ENCODE measurements around the gene KRTAP19-3.

Gene KRTAP19-3

DNA sequence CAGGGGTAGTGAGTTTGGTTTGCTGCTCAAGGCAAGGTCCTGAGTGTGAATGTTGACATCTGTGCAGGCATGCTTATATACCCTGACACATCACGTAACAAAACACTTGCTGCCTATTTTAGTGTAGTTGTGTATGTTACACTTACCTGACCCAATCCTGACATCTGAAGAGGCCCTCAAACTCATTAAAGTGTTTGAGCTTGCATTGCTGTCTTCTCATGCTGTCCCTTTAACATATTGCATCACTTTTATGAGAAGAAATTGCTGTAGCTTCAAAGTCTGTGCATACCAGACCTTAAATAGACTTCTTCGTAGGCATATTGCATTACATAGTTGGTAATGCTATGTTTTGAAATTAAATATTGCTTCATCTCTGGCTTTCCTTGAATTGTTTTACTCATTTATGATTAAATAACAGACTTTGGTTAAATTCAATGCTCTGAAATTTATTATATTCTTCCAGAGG is at the start of gene KRTAP19-3:
KRTAP19-3 (minus strand) TSS at position 51 of the 466 bp plus-strand sequence. CDS start 56 bp downstream, outside the sequence.
- no peak for DNase-seq

DNA sequence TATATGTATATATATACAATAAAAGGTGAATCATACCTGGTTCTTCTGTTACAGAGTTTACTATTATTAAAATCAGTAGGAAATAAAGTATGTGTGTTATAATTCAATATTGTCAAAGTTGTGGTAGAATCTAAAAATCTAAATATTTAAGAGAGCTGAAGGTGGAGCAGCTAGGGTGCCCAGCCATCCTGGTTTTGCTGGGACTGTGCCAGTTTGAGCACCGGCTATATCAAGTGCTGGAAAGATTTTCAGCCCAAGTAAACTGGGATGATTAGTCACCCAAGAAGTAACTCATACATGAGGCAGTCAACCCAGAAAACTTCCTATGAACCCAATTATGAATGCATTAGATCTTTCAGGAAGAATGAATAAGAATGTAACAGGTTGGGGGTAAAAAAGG is 27.1 kb upstream of the KRTAP19-3 start:
- no peak for DNase-seq

DNA sequence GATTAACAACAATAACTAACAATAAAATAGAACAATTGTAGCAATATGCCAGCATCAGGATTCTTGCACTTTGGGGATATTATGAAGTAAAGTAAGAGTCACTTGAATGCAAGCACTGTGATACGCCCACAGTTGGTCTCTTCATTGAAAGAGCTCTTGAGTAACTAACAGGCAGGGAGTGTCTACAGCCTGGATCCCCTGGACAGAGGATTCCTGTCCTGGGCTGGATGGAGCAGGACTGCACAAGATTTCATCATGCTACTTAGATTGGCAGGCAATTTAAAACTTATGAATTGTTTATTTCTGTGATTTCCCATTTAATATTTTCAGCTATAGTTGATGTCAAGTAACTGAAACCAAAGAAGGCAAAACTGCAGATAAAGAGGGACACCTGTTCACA is 23.9 kb upstream of the KRTAP19-3 start:
- no peak for DNase-seq

DNA sequence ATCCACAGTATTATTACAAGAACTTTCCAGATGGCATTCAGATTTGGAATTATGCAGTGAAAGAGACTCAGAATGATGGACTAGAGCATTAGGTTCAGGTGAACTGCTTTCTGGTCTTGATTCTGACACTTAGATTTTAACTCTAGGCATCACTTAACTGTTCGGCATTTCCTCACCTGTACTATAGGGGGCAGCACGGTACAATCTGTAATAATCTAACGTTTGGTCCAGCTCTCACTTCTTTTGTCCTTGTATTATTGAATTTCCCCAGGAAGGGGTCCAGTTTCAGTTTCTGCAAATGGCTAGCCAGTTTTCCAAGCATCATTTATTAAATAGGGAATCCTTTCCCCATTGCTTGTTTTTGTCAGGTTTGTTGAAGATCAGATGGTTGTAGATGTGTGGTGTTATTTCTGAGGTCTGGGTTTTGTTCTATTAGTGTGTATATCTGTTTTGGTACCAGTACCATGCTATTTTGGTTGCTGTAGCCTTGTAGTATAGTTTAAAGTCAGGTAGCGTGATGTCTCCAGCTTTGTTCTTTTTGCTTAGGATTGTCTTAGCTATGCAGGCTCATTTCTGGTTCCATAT is 13.9 kb upstream of the KRTAP19-3 start:
- DNase-seq, result peak; percentile 5

DNA sequence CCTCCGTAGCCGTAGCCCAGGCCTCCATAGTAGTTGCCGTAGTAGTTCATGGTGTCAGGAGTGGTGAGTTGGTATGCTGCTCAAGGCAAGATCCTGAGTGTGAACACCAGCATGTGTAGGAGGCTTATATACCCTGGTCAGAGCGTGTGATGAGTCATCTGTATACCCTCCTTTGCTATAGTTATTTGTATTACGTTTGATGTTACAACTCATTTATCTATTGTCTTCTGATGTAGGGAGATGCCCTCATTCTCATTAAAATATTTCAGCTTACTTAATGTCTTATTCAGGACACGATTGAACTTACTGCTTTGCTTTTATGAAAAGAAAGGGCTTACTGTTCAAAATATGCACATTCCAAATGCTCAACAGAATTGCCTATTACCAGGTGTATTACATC is 10.2 kb upstream of the KRTAP19-3 start, which contains the start of gene KRTAP19-5:
KRTAP19-5 (minus strand) TSS at position 101 of the 400 bp plus-strand sequence; CDS start at position 50, 51 bp downstream.
- no peak for DNase-seq

DNA sequence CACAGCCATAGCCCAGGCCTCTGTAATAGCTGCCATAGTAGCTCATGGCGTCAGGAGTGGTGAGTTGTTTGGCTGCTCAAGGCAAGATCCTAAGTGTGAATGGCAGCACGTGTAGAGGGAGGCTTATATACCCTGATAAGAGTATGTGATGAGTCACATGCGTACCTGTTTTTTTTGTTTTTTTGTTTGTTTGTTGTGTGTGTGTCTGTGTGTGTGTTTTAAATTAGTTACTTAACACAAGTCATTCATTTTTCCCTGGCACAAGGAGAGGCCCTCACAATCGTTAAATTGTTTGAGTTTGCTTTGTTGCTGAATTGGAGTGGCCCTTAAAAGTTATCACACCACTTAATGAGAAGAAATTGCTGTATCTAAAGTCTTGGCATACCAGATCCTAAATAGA is 5.3 kb upstream of the KRTAP19-3 start, which contains the start of gene KRTAP19-4:
KRTAP19-4 (minus strand) TSS at position 101 of the 400 bp plus-strand sequence; CDS start at position 46, 55 bp downstream.
- DNase-seq, result no peak

DNA sequence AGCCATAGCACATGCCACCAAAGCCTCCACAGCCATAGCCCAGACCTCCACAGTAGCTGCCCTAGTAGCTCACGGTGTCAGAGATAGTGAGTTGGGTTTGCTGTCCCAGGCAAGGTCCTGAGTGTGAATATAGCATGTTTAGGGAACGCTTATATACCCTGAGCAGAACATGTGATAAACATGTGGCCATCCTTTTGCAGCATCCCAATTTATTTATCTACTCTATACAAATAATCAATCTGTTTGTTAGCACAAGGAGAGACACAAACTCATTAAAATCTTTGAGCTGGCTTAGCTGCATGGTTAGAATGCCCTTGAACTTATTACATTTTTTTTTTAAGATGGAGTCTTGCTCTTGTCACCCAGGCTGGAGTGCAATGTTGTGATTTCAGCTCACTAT is 4.5 kb downstream of the KRTAP19-3 start, which contains the start of gene KRTAP19-2:
KRTAP19-2 (minus strand) TSS at position 101 of the 400 bp plus-strand sequence; CDS start at position 13, 88 bp downstream.
- DNase-seq, result no peak

DNA sequence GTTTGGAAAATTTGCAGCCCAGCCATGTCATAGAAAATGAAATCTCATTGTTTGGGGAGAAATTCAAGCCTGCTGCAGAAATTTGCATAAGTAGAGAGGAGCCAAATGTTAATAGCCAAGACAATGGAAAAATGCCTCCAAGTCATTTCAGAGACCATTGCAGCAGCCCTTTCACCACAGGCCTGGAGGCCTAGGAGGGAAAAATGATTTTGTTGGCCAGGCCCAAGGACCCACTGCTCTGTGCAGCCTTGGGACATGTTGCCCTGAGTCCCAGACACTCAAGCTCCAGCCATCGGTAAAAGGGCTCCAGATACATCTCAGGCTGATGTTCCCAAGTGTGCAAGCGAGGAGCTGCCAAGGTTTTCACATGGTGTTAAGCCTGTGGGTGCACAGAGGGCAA is 5.6 kb downstream of the KRTAP19-3 start:
- DNase-seq, result no peak

DNA sequence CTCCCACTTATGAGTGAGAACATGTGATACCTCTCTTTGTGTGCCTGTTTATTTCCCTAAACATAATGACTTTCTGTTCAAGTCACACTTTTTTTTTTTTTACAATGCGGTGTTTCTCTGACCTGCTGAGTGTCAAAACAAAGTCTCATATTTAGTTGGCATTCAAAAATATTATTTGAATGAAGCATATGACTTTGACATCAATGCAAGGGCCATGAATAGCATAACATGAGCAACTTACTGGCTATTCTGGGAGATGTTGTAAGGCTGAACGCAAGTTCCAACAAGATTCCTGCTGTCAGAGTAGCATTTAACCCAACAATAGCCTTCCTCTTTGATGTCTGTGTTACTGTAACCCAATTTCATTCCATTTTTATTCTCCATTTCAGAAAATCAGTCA is 9.7 kb downstream of the KRTAP19-3 start:
- DNase-seq, result no peak

DNA sequence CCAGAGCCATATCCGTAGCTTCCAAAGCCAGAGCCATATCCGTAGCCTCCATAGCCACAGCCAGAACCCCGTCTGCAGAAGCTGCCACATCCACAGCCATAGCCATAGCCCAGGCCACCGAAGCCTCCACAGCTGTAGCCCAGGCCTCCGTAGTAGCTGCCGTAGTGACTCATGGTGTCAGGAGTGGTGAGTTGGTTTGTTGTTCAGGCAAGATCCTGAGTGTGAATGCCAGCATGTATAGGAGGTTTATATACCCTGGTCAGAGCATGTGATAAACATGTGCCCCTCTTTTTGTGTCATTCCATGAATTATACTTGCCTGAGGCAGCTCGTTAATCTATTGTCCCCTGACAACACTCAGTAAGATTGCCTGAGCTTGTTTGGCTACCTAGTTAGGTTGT is 11.7 kb downstream of the KRTAP19-3 start, which contains the start of gene KRTAP19-1:
KRTAP19-1 (minus strand) TSS at position 223 of the 400 bp plus-strand sequence; CDS start at position 173, 50 bp downstream.
- no peak for DNase-seq

DNA sequence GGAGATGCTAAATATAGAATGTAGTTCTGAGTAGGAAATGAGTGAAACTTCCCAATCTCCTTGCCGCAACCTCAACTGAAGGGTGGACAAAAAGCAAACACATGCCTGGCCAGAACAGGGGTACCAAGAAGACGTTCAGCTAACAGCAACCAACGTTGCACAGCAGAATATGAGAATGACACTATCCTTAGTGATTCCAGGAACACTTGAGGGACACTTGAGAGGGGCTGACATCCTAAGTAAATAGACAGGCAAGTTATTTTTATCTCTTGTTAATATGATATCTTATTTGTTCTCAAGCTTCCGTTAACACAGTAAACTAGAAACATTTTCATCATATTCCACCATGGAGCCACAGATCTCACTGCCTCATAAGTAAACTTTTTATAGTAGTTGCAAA is 12.6 kb downstream of the KRTAP19-3 start:
- DNase-seq, result no peak

DNA sequence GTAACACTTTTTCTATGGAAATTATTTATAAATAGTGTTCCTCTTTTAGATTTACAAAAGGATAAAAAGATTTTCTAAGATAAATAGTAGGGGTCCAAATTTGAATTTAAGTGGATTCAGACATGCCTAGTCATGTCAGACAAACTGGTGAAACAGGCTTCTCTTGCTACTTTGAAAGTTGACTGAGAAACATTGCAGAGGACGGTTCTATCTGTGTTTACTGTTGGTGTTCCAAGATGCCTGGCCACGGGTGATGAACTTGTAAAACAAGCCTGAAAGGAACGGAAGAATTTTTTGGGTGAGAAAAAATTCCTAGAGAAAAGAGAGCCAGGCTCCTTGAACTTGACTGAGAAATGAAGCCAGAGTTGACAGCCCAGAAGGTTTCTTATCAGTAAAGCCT is 13.8 kb downstream of the KRTAP19-3 start:
- DNase-seq, result no peak

DNA sequence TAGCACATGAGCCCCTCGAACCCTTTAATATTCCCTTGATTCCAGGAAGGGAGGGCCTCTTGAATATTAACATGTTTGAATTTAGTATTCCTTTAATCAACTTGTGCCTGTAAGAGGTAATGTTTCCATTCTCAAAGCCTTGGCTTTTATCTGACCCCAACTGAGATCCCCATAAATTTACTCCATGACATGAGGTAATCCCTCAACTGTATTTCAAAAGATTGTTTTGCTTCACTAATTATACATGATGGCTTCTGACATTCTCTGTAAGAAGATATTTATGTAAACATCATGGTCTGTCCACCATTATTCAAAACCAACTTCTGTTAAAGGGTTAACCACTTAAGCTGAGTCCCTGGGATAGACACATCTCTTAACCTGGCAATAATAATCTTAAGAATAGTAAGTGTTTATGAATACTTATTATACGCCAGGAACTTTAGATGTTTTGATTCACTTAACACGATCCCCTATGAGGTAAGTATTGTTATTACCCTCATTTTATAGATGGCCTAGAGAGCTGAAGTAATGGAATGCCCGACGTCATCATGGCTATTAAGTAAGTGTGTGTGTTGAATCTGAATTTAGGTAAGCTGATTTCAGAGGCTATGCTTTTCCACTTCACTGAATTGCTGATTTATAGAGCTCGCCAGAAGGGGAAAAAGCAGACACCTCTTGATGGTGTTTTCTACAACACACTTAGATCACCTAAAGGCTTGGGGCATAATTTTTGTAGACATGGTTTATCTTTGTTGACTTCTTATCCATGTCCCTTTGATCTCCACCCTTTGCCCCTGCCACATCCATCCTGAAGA is 22.7 kb downstream of the KRTAP19-3 start:
- no peak for DNase-seq

DNA sequence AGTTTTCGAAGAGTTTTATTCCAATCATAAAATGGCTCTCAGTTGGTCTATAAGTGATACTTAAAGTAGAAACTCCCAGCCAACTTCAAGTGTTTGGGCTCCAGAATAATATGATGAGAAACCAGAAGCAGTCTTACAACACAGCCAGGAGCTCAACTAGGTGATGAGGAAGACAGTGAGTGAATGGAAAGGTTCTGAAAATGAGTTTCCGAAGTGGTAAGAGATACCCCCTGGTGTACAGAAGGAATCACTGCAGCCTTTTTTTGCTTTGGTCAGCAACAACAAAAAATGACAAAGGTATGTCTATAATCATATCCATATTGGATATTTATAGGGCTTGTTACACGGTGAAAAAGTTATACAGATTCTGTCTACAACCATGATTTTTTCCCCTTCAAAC is 28.1 kb downstream of the KRTAP19-3 start:
- no peak for DNase-seq

DNA sequence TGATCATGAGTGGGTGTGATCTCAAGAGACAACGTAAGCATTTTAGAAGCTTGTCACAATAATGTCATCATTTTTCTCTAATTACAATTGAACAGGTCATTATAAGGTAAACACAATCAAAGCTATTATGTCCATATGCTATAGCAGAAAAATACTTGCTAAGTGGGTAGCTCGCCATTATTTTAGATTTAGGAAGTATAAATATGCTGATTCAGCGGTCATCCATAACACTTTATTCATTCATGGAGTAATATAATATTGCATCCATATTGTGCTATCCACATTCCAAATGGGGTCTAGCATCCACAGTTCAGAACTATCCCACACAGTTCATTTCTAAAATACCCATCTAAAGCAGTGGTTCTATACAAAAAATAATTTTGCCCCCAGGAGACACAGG is 43.3 kb downstream of the KRTAP19-3 start:
- DNase-seq, result no peak

DNA sequence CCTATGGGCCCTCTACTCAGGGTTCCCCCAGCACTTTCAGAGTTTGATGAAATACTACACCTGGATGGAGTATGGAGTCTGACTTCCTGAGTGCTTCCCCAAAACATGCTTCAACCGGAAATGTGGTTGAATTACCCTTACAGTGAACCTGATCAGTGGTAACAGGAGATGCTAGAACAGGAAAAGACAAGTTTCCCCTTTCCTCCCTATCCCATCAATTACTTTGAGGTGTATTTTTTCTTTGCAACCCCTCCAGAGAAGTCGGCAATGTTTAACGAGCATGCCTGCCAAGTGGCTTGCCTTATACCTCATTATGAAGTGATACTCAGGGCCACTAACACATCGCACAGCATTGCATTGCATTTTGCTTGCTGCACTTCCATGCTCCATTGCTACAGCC is 44.8 kb downstream of the KRTAP19-3 start:
- no peak for DNase-seq

DNA sequence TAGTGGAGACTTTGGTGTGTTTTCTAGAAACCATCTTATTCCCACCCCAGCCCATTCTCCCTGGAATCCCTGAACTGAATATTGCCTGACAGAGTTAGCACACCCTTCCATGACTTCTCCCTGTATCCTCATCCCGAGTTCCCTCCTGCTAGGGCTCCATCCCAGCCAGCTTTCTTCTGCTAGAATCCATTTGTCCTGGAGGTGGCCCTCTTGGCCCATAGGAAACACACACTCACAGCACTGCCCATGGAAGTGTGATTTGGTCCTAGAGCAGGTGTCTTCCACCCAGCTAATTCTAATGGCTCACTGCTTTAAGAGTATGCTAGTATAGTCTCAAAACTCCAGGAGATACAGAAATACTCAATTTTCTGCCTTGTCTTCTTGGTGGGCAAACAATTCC is 47.6 kb downstream of the KRTAP19-3 start:
- no peak for DNase-seq

DNA sequence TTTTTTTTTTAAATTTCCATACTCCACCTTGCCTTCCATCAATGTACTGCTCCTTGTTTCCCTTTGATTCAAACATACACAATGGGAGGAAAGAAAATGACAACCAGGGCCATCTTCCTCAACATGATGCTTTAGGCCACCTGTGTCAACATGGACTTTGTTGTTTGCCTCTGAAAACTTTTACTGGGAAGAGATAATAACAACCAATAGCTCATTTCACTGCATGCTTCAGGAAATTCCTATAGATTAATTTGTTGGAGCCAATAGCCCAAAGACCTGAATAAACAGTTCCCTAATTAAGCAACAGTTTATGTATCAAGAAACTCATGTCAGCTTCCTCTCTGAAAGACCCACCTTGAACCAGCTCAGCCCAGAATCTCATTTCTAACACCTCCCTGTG is 48.6 kb downstream of the KRTAP19-3 start:
- DNase-seq, result no peak

All from NCI-H1105 (cell line).